Endothelial cell of umbilical vein (primary cell): ENCODE results near the gene PARP9. TPM values are rescaled to one million over a fixed set of nuclear protein-coding genes. Genes with fewer than 3 reads are reported as not detected.

Source experiments
- BruUV-seq: library from RNA; stranded (reverse); fragments of 400-500 nt; replicated peaks from 2 replicates; lab custom pipeline; 2021; lab: Mats Ljungman, UMichigan
- CTCF ChIA-PET: fragments of 300-600, 350-600 bp; sonication (Branson Sonifier 250); formaldehyde crosslinking; loops from one replicate; lab custom pipeline; 2021; ENCODE audit warnings: antibody characterized with exemption, inconsistent platforms; lab: Charles Lee
- POLR2A ChIA-PET: fragments of 300-600, 350-600 bp; sonication (Branson Sonifier 250); formaldehyde crosslinking; loops from one replicate; lab custom pipeline; 2021; ENCODE audit warnings: antibody characterized with exemption, inconsistent platforms; lab: Charles Lee
- DNase-seq: peaks from one replicate; pipeline ENCODE4 v3.0.0-alpha.2; 2011; ENCODE audit warnings: low read depth, low spot score
- FAIRE-seq: peaks from 2 replicates; lab custom pipeline; 2011; peaks lifted over from hg19 to GRCh38; lab: Jason Lieb, UNC
- H2AFZ ChIP-seq: 2 replicates; pipeline ENCODE4 v1.6.0; 2012; ENCODE audit warnings: low read depth, low read length, control low read depth, inconsistent platforms
- H3K27ac ChIP-seq: 2 replicates; pipeline ENCODE4 v1.5.1; 2011; ENCODE audit warnings: low read depth, mild to moderate bottlenecking, control low read depth, low read length, moderate library complexity; ENCODE audit not compliant: insufficient read depth
- H3K27me3 ChIP-seq, 2 experiments: 2 replicates each; pipeline versions ENCODE4 v1.6.0 to v1.6.1; 2011; ENCODE audit warnings: low read length in 2 of 2, mixed read lengths in 1 of 2; ENCODE audit not compliant: control insufficient read depth in 2 of 2, insufficient read depth in 2 of 2
- H3K36me3 ChIP-seq, 2 experiments: 2 replicates in 1 of 2; 3 replicates in 1 of 2; pipeline ENCODE4 v1.5.1; 2011; ENCODE audit warnings: low read length in 2 of 2, mild to moderate bottlenecking in 1 of 2, moderate library complexity in 1 of 2; ENCODE audit not compliant: control insufficient read depth in 2 of 2, insufficient read depth in 2 of 2; ENCODE audit errors: extremely low read depth in 1 of 2
- H3K4me1 ChIP-seq: 3 replicates; pipeline ENCODE4 v1.5.1; 2011; ENCODE audit warnings: mild to moderate bottlenecking, low read length; ENCODE audit not compliant: control insufficient read depth, insufficient read depth; ENCODE audit errors: extremely low read depth
- H3K4me2 ChIP-seq: 2 replicates; pipeline ENCODE4 v1.6.1; 2011; ENCODE audit warnings: low read length, control low read depth, mixed read lengths; ENCODE audit not compliant: insufficient read depth
- H3K4me3 ChIP-seq, 3 experiments: fragments of 200-600 bp in 1 of 3; sonication (generic), shearing (Covaris generic) in 1 of 3; replicated peaks in 1 of 3; 2 replicates each; pipeline ENCODE4 v1.5.1; 2011 to 2016; ENCODE audit warnings: control low read depth in 3 of 3, low read length in 3 of 3, mild to moderate bottlenecking in 2 of 3, inconsistent platforms in 1 of 3, low read depth in 1 of 3, moderate library complexity in 1 of 3; ENCODE audit not compliant: insufficient read depth in 1 of 3
- H3K79me2 ChIP-seq: 2 replicates; pipeline ENCODE4 v1.6.0; 2012; ENCODE audit warnings: low read length, inconsistent platforms; ENCODE audit not compliant: control insufficient read depth, insufficient read depth
- H3K9ac ChIP-seq: replicated peaks from 2 replicates; pipeline ENCODE3; 2011; ENCODE audit warnings: low read length, control low read depth; ENCODE audit not compliant: insufficient read depth; ENCODE audit errors: extremely low read depth
- H3K9me1 ChIP-seq: replicated peaks from 3 replicates; pipeline ENCODE4 v1.6.0; 2011; ENCODE audit warnings: mild to moderate bottlenecking, low read length; ENCODE audit not compliant: control insufficient read depth, insufficient read depth; ENCODE audit errors: extremely low read depth
- H3K9me3 ChIP-seq: replicated peaks from 2 replicates; pipeline ENCODE4 v1.5.1; 2012; ENCODE audit warnings: low read length, inconsistent platforms; ENCODE audit not compliant: control insufficient read depth, insufficient read depth
- H4K20me1 ChIP-seq: replicated peaks from 2 replicates; pipeline ENCODE3; 2011; ENCODE audit warnings: mild to moderate bottlenecking, low read length; ENCODE audit not compliant: control insufficient read depth, insufficient read depth; ENCODE audit errors: extremely low read depth
- CTCF ChIP-seq, 2 donors: IDR thresholded peaks; 1 replicate in 1 of 2; 2 replicates in 1 of 2; pipeline ENCODE4 v1.5.1; 2011; ENCODE audit warnings: low read length in 2 of 2, mild to moderate bottlenecking in 2 of 2, moderate library complexity in 2 of 2, control low read depth in 1 of 2, inconsistent platforms in 1 of 2, low read depth in 1 of 2; ENCODE audit not compliant: insufficient read depth in 1 of 2; ENCODE audit errors: extremely low read depth in 1 of 2
- EZH2 ChIP-seq: IDR thresholded peaks from 2 replicates; pipeline ENCODE4 v1.6.1; 2012; ENCODE audit warnings: borderline replicate concordance, low read depth, mild to moderate bottlenecking, moderate library complexity, low read length, inconsistent platforms; ENCODE audit not compliant: severe bottlenecking
- FOS ChIP-seq: IDR thresholded peaks from 2 replicates; pipeline ENCODE4 v1.6.1; 2011; ENCODE audit warnings: mild to moderate bottlenecking, low read length, moderate library complexity, borderline replicate concordance; ENCODE audit not compliant: insufficient read depth
- GATA2 ChIP-seq: IDR thresholded peaks from 2 replicates; pipeline ENCODE4 v1.7.0; 2011; ENCODE audit warnings: low read depth, mild to moderate bottlenecking, moderate library complexity, mixed read lengths, low read length; ENCODE audit not compliant: insufficient read length, insufficient read depth
- JUN ChIP-seq: IDR thresholded peaks from 2 replicates; pipeline ENCODE4 v1.6.1; 2011; ENCODE audit warnings: borderline replicate concordance, low read depth; ENCODE audit not compliant: insufficient read length, insufficient read depth
- MAX ChIP-seq: IDR thresholded peaks from 2 replicates; pipeline ENCODE4 v1.6.1; 2011; ENCODE audit not compliant: insufficient read depth, insufficient read length
- MYC ChIP-seq: IDR thresholded peaks from one replicate; pipeline ENCODE4 v1.6.1; 2011; ENCODE audit warnings: mild to moderate bottlenecking, low read depth, low read length
- POLR2A ChIP-seq: IDR thresholded peaks from 2 replicates; pipeline ENCODE4 v1.6.1; 2012; ENCODE audit warnings: low read depth, mild to moderate bottlenecking, control low read depth, low read length
- POLR2AphosphoS5 ChIP-seq: IDR thresholded peaks from 2 replicates; pipeline ENCODE4 v1.6.1; 2012; ENCODE audit warnings: low read depth, mild to moderate bottlenecking, control low read depth, low read length, moderate library complexity; ENCODE audit not compliant: insufficient read depth
- dilution Hi-C: fragments of 300-500 bp; cut with MboI; formaldehyde crosslinking; loops from one replicate; pipeline ENCODE4 v1.15.0; 2019; ENCODE audit warnings: low sequenced_read_pairs; ENCODE audit not compliant: extremely low pct_ligation_motif_present
- intact Hi-C: fragments of 100-400 bp; cut with micrococcal nuclease; formaldehyde crosslinking; loops from one replicate; pipeline ENCODE4 v1.10.0; 2022
- polyA plus RNA-seq, 4 experiments: library from polyadenylated mRNA; depleted of rRNA in 3 of 4; stranded (reverse) in 3 of 4; unstranded in 1 of 4; fragments of >200 nt; gene quantifications; 2 replicates each; pipeline versions ENCODE4 v1.2.1 to v1.2.3, GENCODE V29; 2011 to 2012; ENCODE audit warnings: missing spikeins in 1 of 4
- total RNA-seq: library from RNA; stranded (reverse); gene quantifications from 2 replicates; pipeline ENCODE4 v1.2.3, GENCODE V29; 2021

Gene PARP9
- total and polyA plus RNA-seq, 2 donors (not counting 3 experiments of a cell fraction or from before 2014, with no cell fraction given), result 10.1 to 12.5 TPM

GRCh38 chr3:122513386-122514122 is 50.5 kb downstream of the PARP9 start:
- dilution Hi-C loops (no loop called here), intact Hi-C loops (loop anchor here (1.0 to 5.0 kb wide), 5 partner anchors 30 to 281 kb away; partner anchors contain the start of gene WDR5B)
- H4K20me1 ChIP-seq, result peaks cover 18% of the 10 kb centered on the region
- TSS peak; percentile 26 for BruUV-seq
- peak overlapping the region; percentile 94 for H3K9ac ChIP-seq
- FAIRE-seq, result no peak
- H3K9me3 ChIP-seq, result no peaks in the 10 kb centered on the region
- TF ChIP-seq MYC, result no peak
- TF ChIP-seq POLR2AphosphoS5, result no peak
- TF ChIP-seq JUN, result no peak
- no peak for TF ChIP-seq GATA2
- H3K4me2 ChIP-seq, result peak overlapping the region; percentile 95
- H3K4me3 ChIP-seq, result peak overlapping the region; percentile 55 to 96 (median 91)
- H3K27me3 ChIP-seq, result peaks cover 0 to 8% of the 10 kb centered on the region in 2 experiments
- no peak for DNase-seq
- H3K4me1 ChIP-seq, result peaks cover 14% of the 10 kb centered on the region
- ChIA-PET CTCF (interaction anchor here (1.1 to 1.4 kb wide), 3 partner anchors 17 to 54 kb away, joined by 3 to 7 read pairs (median 3); no protein-coding TSS in a partner anchor), POLR2A (no interaction called here)
- H3K36me3 ChIP-seq, result no peaks in the 10 kb centered on the region
- H3K27ac ChIP-seq, result peak overlapping the region; percentile 72
- peak overlapping the region; percentile 44 for H2AFZ ChIP-seq
- H3K79me2 ChIP-seq, result peaks cover 56% of the 10 kb centered on the region
- H3K9me1 ChIP-seq, result no peaks in the 10 kb centered on the region

GRCh38 chr3:122512284-122512683 is 51.8 kb downstream of the PARP9 start:
- peaks cover 0 to 3% of the 10 kb centered on the region in 2 experiments for H3K27me3 ChIP-seq

More at GRCh38 chr3:122512284-122512683, 51.8 kb downstream of the PARP9 start:
- dilution Hi-C loops, result no loop called here
- Histone ChIP-seq H3K36me3 (no peaks in the 10 kb centered on the region), H2AFZ (no peak overlapping the region), H3K79me2 (peaks cover 69% of the 10 kb centered on the region), H3K9me3 (no peaks in the 10 kb centered on the region), H4K20me1 (peaks cover 25% of the 10 kb centered on the region), H3K4me1 (peaks cover 14% of the 10 kb centered on the region), H3K9ac (no peak overlapping the region), H3K27ac (no peak overlapping the region), H3K9me1 (no peaks in the 10 kb centered on the region), H3K4me3 (no peak overlapping the region), H3K4me2 (no peak overlapping the region)
- FAIRE-seq, result no peak
- POLR2A ChIA-PET, result no interaction called here
- TF ChIP-seq MAX (no peak), JUN (no peak), POLR2A (no peak), GATA2 (no peak), CTCF (IDR thresholded peaks at IDR 0.05; ENCODE audit: extremely low read depth in 1 of 2, insufficient read depth in 1 of 2, low read depth in 1 of 2, low read length in 2 of 2) (no peak), EZH2 (no peak), FOS (no peak), MYC (no peak), POLR2AphosphoS5 (no peak)
- DNase-seq, result no peak
- CTCF ChIA-PET, result no interaction called here
- intact Hi-C loops, result loop anchor here (2.0 to 5.0 kb wide), 2 partner anchors 53 to 95 kb away; partner anchors contain the start of gene WDR5B
- BruUV-seq, result no TSS peak
